Hepatocyte (in vitro differentiated cells): Measurements from ENCODE around the gene SNX4. TPM values are rescaled to one million over a fixed set of nuclear protein-coding genes. Genes with fewer than 3 reads are reported as not detected.

Experiments
- DNase-seq: peaks from one replicate; pipeline ENCODE4 v3.0.0-alpha.2; 2016; ENCODE audit warnings: low spot score
- H2AFZ ChIP-seq: fragments of 200-600 bp; sonication (generic); 2 replicates; pipeline ENCODE4 v1.6.0; 2016; ENCODE audit warnings: antibody characterized with exemption, mild to moderate bottlenecking
- H3K27ac ChIP-seq: fragments of 200-600 bp; sonication (generic); 2 replicates; pipeline ENCODE4 v1.5.1; 2016; ENCODE audit warnings: mild to moderate bottlenecking
- H3K27me3 ChIP-seq: fragments of 200-600 bp; sonication (generic); 2 replicates; pipeline ENCODE4 v1.6.1; 2016
- H3K36me3 ChIP-seq: fragments of 200-600 bp; sonication (generic); replicated peaks from 2 replicates; pipeline ENCODE4 v1.5.1; 2016; ENCODE audit warnings: low read depth; ENCODE audit not compliant: insufficient read depth
- H3K4me1 ChIP-seq: fragments of 200-600 bp; sonication (generic); 2 replicates; pipeline ENCODE4 v1.5.1; 2016; ENCODE audit warnings: mild to moderate bottlenecking, moderate library complexity; ENCODE audit not compliant: insufficient read depth
- H3K4me2 ChIP-seq: fragments of 200-600 bp; sonication (generic); 2 replicates; pipeline ENCODE4 v1.6.0; 2016
- H3K4me3 ChIP-seq: fragments of 200-600 bp; sonication (generic); 2 replicates; pipeline ENCODE4 v1.5.1; 2016; ENCODE audit warnings: mild to moderate bottlenecking
- H3K79me2 ChIP-seq: fragments of 200-600 bp; sonication (generic); 2 replicates; pipeline ENCODE4 v1.6.0; 2017; ENCODE audit warnings: mild to moderate bottlenecking
- H3K9me2 ChIP-seq: fragments of 200-600 bp; sonication (generic); replicated peaks from 2 replicates; pipeline ENCODE4 v1.6.0; 2017; ENCODE audit warnings: mild to moderate bottlenecking; ENCODE audit not compliant: insufficient read depth
- H3K9me3 ChIP-seq: fragments of 200-600 bp; sonication (generic); 2 replicates; pipeline ENCODE4 v1.5.1; 2016; ENCODE audit warnings: low read depth, mild to moderate bottlenecking
- H4K20me1 ChIP-seq: fragments of 200-600 bp; sonication (generic); 2 replicates; pipeline ENCODE4 v1.6.0; 2016; ENCODE audit warnings: mild to moderate bottlenecking; ENCODE audit not compliant: insufficient read depth, poor library complexity, severe bottlenecking
- EZH2 ChIP-seq: fragments of 200-600 bp; sonication (generic); IDR thresholded peaks from 2 replicates; pipeline ENCODE4 v1.6.1; 2016; ENCODE audit warnings: antibody characterized with exemption, mild to moderate bottlenecking, borderline replicate concordance
- EZH2phosphoT487 ChIP-seq: fragments of 200-600 bp; sonication (generic); IDR thresholded peaks from one replicate; pipeline ENCODE4 v1.6.1; 2018; ENCODE audit warnings: antibody characterized with exemption, mild to moderate bottlenecking, low read depth, moderate library complexity; ENCODE audit not compliant: unreplicated experiment, severe bottlenecking
- WGBS: methylation state at CpG from one replicate; pipeline ENCODE4 v1.1.6; 2016; ENCODE audit warnings: low lambda C conversion rate; ENCODE audit errors: missing lambda C conversion rate; 5-methylcytosine and 5-hydroxymethylcytosine counted together
- polyA plus RNA-seq: library from polyadenylated mRNA; unstranded; fragments of >200 nt; fragmentation: Nextera tagmentation; extraction: Ambion mirVana; gene quantifications from 2 replicates; pipeline ENCODE4 v1.2.1, GENCODE V29; 2016
- total RNA-seq: library from RNA; depleted of rRNA; stranded (reverse); fragments of >200 nt; gene quantifications from 2 replicates; pipeline ENCODE4 v1.2.3, GENCODE V29; 2014
- TF ChIP-seq, protein P1 (sequence below): fragments of 200-600 bp; sonication (generic); IDR thresholded peaks from 2 replicates; pipeline ENCODE4 v1.5.1; 2016; ENCODE audit warnings: antibody characterized with exemption, mild to moderate bottlenecking; ENCODE audit not compliant: poor library complexity

Gene SNX4
- total and polyA plus RNA-seq, 2 experiments from 2014 or later = 42.7 to 69.6 TPM

DNA sequence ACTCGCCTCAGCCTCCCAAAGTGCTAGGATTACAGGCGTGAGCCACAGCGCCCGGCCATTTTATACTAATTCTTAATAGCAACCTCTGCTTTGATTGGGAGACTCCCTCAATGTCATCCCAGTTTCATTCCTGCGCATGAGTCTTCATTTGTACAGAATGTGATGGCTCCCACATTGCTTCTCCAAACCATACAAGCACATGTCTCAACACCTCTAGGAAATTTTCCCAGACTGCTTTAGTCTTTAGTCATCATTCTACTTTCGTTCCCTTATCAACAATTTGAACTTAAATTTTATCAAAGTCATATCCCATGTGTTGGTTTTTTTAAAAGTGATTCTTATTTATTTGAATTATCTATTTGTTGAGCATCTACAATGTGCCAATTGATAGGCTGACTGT, 58.1 kb downstream of the SNX4 start:
- Histone ChIP-seq H3K9me3 (no peaks in the 10 kb centered on the region), H3K36me3 (no peaks in the 10 kb centered on the region), H3K27ac (no peak overlapping the region), H3K4me3 (no peak overlapping the region), H3K4me1 (peaks cover 11% of the 10 kb centered on the region), H3K4me2 (no peak overlapping the region), H3K27me3 (no peaks in the 10 kb centered on the region), H4K20me1 (no peaks in the 10 kb centered on the region), H2AFZ (no peak overlapping the region), H3K9me2 (no peaks in the 10 kb centered on the region), H3K79me2 (no peaks in the 10 kb centered on the region)
- TF ChIP-seq EZH2 (no peak), EZH2phosphoT487 (no peak)
- TF ChIP-seq, protein P1, sequence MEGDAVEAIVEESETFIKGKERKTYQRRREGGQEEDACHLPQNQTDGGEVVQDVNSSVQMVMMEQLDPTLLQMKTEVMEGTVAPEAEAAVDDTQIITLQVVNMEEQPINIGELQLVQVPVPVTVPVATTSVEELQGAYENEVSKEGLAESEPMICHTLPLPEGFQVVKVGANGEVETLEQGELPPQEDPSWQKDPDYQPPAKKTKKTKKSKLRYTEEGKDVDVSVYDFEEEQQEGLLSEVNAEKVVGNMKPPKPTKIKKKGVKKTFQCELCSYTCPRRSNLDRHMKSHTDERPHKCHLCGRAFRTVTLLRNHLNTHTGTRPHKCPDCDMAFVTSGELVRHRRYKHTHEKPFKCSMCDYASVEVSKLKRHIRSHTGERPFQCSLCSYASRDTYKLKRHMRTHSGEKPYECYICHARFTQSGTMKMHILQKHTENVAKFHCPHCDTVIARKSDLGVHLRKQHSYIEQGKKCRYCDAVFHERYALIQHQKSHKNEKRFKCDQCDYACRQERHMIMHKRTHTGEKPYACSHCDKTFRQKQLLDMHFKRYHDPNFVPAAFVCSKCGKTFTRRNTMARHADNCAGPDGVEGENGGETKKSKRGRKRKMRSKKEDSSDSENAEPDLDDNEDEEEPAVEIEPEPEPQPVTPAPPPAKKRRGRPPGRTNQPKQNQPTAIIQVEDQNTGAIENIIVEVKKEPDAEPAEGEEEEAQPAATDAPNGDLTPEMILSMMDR = no peak
- 97% methylated on average over 6 of the region's 6 CpGs for WGBS
- DNase-seq = no peak

DNA sequence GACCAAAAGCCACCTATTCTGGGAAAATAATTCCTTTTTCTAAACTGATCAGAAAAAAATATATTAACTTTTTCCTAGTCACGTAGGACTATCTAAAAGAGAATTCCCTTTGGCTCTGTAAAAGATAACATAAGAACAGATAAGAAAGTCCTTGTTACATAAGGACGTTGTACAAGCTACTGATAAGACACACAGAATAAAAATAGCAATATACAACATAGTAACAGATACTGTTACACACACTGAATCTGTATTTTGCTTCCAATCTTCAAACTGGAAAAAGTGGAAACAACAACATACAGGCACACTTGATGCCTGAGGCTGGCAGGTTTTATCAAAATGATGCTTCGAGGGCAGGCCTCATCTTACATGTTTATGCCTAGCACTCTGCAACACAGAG, 59.8 kb downstream of the SNX4 start:
- no peak for DNase-seq
- Histone ChIP-seq H3K9me2 (no peaks in the 10 kb centered on the region), H3K27me3 (no peaks in the 10 kb centered on the region), H3K4me1 (peaks cover 11% of the 10 kb centered on the region), H3K4me3 (no peak overlapping the region), H4K20me1 (no peaks in the 10 kb centered on the region), H2AFZ (no peak overlapping the region), H3K9me3 (no peaks in the 10 kb centered on the region), H3K4me2 (no peak overlapping the region), H3K79me2 (no peaks in the 10 kb centered on the region), H3K27ac (no peak overlapping the region), H3K36me3 (no peaks in the 10 kb centered on the region)
- WGBS = 47% methylated on average over 3 of the region's 3 CpGs
- TF ChIP-seq EZH2 (no peak), EZH2phosphoT487 (no peak)
- TF ChIP-seq, protein P1 = no peak

DNA sequence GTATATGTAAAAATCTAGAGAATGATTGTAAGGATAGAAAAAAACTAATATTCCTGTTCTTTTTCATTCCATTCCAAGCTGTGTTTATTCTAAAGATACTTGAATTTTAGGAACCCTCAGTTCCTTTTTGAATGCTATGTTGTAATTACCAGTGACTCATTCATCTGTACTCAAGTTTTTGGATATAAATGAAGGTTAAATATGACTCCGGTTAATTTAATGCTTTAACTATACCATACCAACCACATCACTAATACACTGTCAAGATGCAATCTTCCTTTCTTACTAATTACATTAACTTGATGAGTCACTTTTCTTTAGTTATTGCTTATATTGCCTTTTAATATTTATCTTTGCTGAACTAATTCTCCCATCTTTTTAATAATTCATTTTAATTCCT, 76.1 kb downstream of the SNX4 start:
- H3K4me2 ChIP-seq = no peak overlapping the region
- H3K4me3 ChIP-seq = no peak overlapping the region
- no peaks in the 10 kb centered on the region for H3K9me3 ChIP-seq

More for the DNA sequence above, 76.1 kb downstream of the SNX4 start:
- 91% methylated on average over 1 of the region's 1 CpG for WGBS
- Histone ChIP-seq H3K27me3 (no peaks in the 10 kb centered on the region), H3K4me1 (peaks cover 14% of the 10 kb centered on the region), H4K20me1 (no peaks in the 10 kb centered on the region), H3K79me2 (no peaks in the 10 kb centered on the region), H3K9me2 (no peaks in the 10 kb centered on the region), H2AFZ (no peak overlapping the region), H3K27ac (no peak overlapping the region), H3K36me3 (no peaks in the 10 kb centered on the region)
- DNase-seq = no peak
- TF ChIP-seq EZH2phosphoT487 (no peak), EZH2 (no peak)
- TF ChIP-seq, protein P1 = no peak
